Muscle layer of duodenum (tissue), 2 donors: ENCODE measurements around the gene ETV4.

Source experiments
- H3K27ac ChIP-seq: one replicate; pipeline ENCODE4 v1.7.0; 2013; ENCODE audit warnings: mild to moderate bottlenecking, low read length
- H3K27me3 ChIP-seq: one replicate; pipeline ENCODE4 v1.7.0; 2013; ENCODE audit warnings: low read depth, mild to moderate bottlenecking, control low read depth, low read length
- H3K36me3 ChIP-seq, 2 donors: one replicate each; pipeline ENCODE4 v1.7.0; 2013; ENCODE audit warnings: low read length in 2 of 2, control low read depth in 1 of 2, mild to moderate bottlenecking in 1 of 2; ENCODE audit not compliant: insufficient read depth in 2 of 2, control insufficient read depth in 1 of 2
- H3K4me1 ChIP-seq, 2 donors: one replicate each; pipeline ENCODE4 v1.7.0; 2013; ENCODE audit warnings: low read length in 2 of 2, mild to moderate bottlenecking in 2 of 2, control low read depth in 1 of 2, moderate library complexity in 1 of 2; ENCODE audit not compliant: insufficient read depth in 2 of 2, control insufficient read depth in 1 of 2
- H3K4me3 ChIP-seq, 2 donors: one replicate each; pipeline ENCODE4 v1.7.0; 2013; ENCODE audit warnings: low read length in 2 of 2, low read depth in 1 of 2, mild to moderate bottlenecking in 1 of 2
- H3K9me3 ChIP-seq, 2 donors: one replicate each; pipeline ENCODE4 v1.7.0; 2013; ENCODE audit warnings: low read length in 2 of 2, control low read depth in 1 of 2, mild to moderate bottlenecking in 1 of 2; ENCODE audit not compliant: control insufficient read depth in 1 of 2
- donor health status: healthy.

The ETV4 gene

DNA sequence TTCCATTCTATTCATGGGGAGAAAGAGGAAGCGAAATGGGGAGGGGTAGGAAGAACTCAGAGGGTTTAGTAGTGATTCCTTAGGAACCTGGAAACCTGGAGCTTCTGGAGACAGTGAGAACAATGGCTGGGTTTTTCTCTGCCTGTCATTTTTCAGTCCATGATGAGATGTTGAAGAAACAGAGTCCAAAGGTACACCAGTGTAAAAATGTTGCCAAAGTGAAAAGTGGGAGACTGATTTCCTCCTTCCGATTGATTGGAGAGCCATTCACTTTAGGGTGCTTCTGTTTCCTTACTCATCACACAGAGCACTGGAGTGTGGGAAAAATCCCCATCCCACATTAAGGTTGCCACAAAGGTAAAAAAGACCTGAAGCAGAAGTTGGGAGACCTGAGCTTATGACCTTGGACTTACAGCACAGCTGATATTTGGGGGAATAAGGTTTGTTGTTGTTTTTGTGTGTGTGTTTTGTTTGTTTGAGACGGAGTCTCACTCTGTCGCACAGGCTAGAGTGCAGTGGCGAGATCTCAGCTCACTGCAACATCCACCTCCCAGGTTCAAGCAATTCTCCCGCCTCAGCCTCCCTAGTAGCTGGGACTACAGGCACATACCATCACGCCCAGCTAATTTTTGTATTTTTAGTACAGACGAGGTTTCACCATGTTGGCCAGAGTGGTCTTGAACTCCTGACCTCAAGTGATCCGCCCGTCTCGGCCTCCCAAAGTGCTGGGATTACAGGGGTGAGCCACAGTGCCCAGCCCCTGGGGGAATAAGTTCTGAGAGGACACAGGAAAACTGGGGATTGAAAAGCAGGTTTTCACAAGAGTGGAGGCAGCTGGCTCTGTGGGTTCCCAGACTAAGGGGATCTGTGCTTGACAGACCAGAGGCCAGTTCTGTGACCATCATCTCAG lies 63.8 kb downstream of the ETV4 start:
- H3K36me3 ChIP-seq: no peaks in the 10 kb centered on the region

DNA sequence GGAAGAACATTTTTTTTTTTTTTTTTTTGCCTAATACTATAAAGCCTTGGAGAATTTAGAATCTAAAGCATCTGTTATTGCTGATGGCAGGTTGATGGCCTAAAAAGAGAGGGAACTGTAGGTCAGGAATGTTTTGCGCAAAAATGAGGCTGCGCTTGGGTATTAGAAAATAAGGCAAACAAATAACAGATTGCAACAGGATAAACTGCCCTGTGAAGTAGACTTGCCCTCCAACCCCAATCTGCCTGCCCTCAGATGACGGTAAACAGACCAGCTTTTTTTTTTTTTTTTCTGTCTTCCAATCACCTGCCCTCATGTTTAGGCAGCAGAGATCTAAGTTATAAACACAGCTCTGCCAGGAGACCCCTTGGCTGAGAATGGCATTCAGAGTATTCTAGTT lies 66.2 kb downstream of the ETV4 start:
- H3K36me3 ChIP-seq: no peaks in the 10 kb centered on the region
- no peaks in the 10 kb centered on the region for H3K27me3 ChIP-seq
- no peaks in the 10 kb centered on the region for H3K9me3 ChIP-seq
- no peak overlapping the region for H3K4me3 ChIP-seq
- H3K27ac ChIP-seq: no peak overlapping the region
- peaks cover 8 to 10% of the 10 kb centered on the region in 2 donors for H3K4me1 ChIP-seq

More for the DNA sequence above, 63.8 kb downstream of the ETV4 start:
- H3K27ac ChIP-seq: no peak overlapping the region
- H3K9me3 ChIP-seq: no peaks in the 10 kb centered on the region
- H3K4me3 ChIP-seq: no peak overlapping the region
- no peaks in the 10 kb centered on the region for H3K27me3 ChIP-seq
- H3K4me1 ChIP-seq: peaks cover 15 to 28% of the 10 kb centered on the region in 2 donors
